T-helper 2 cell treated with Interferon-gamma antibody and Interleukin-4, amounts not matched to agents 5 μg/mL and 100 μg/mL, for 36 hours (primary cell): ENCODE data around the gene SLC1A1.
A peak's percentile ranks its signal among the peaks of the same experiment; 100 is the strongest.
"Not testable (repeated sequence)": the region's sequence is repeated elsewhere in the genome, so short reads cannot be mapped to it uniquely, and the experiment has no call there.

Source experiments
- DNase-seq: peaks from one replicate; pipeline ENCODE4 v3.0.0; 2021; ENCODE audit warnings: low spot score
- H3K27ac Mint-ChIP-seq: one replicate; pipeline ENCODE4 v1.8.0; 2021; ENCODE audit warnings: mild to moderate bottlenecking, mixed read lengths
- H3K27me3 Mint-ChIP-seq: one replicate; pipeline ENCODE4 v1.8.0; 2021; ENCODE audit warnings: low read depth, mixed read lengths
- H3K36me3 Mint-ChIP-seq: one replicate; pipeline ENCODE4 v1.8.0; 2021; ENCODE audit warnings: low read depth, mixed read lengths
- H3K4me1 Mint-ChIP-seq: one replicate; pipeline ENCODE4 v1.8.0; 2021; ENCODE audit warnings: low read depth, mixed read lengths
- H3K4me3 Mint-ChIP-seq: one replicate; pipeline ENCODE4 v1.8.0; 2022; ENCODE audit warnings: mild to moderate bottlenecking, moderate library complexity, mixed read lengths
- H3K9me3 Mint-ChIP-seq: one replicate; pipeline ENCODE4 v1.8.0; 2021; ENCODE audit warnings: mixed read lengths

SLC1A1 gene

DNA sequence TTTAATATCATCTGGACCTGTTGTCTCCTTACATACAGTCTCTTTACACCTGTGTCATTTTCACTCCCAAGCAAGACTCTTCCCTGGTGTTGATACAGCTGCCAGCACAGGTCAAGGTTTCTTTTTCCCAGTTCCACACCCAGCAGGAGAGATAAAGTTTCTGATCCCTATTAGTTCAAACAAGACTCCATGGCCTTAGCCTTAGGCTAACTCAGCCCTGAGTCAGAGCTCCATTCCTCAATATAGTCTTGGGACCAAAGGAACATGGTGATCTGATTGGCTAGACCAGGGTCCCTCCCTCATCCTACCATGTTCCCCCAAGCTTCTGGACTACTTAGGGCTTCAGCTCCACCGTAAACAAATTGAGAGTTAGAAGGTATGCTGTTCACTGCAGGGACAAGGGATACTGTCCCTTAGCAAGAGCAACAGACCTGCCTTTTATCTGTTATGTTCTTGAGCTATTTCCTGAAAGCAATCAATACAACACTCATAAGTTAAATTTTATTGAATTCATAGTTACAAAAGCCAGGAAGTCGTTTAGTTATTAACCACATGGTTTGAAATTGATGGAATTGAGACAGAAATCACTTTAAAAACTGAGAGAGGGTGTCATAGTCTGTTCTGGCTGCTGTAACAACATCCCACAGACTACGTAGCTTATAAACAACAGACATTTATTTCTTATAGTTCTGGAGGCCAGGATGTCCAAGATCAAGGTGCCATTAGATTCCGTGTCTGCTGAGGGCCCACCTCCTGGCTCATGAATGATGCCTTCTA, 20.5 kb downstream of the SLC1A1 start:
- H3K27ac Mint-ChIP-seq = no peak overlapping the region
- no peak overlapping the region for H3K4me3 Mint-ChIP-seq
- no peak for DNase-seq
- no peaks in the 10 kb centered on the region for H3K9me3 Mint-ChIP-seq
- no peaks in the 10 kb centered on the region for H3K36me3 Mint-ChIP-seq
- no peaks in the 10 kb centered on the region for H3K4me1 Mint-ChIP-seq
- peaks cover 2% of the 10 kb centered on the region for H3K27me3 Mint-ChIP-seq

DNA sequence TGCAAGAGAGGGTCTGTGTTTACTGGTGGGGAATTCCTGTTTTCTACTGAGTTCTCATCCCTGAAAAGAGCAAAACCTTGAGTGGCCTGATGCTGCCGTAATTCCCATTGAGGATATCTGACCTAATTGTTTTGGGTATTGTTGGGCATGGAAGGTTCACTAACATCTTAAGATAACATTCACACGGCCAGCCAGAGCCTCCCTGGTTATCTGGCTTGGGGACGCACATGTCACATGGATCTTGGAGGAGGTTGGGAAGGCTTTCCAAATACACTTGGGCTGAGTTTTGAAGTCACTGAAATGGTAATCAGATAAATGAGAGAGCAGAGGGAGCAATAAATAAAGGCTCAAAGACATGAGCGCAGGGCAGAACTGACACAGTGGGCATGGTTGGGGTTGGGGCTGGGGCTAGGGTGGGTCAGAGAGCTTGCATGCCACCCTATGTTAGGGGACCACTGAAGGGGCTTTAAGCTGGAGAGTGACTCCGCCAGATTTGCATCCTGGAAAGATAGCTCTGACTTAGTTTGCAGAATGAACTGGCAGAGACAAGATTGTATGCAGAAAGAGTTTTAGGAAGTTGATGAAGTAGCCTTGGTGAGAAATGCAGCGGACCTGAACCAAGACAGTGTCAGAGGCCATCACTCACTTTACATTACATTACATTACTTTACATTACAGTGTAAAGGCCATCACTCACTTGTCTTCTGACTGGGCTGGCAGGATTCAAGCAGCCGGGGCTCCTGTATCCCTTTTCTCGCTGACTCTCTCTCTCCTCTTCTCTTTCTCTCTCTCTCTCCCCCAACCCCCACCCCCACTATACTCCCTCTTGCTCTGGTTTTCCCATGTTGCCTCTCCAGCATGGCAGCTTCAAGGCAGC, 24.2 kb downstream of the SLC1A1 start:
- peaks cover 7% of the 10 kb centered on the region for H3K4me1 Mint-ChIP-seq
- no peak for DNase-seq
- no peak overlapping the region for H3K27ac Mint-ChIP-seq
- H3K27me3 Mint-ChIP-seq = no peaks in the 10 kb centered on the region
- no peaks in the 10 kb centered on the region for H3K9me3 Mint-ChIP-seq
- H3K36me3 Mint-ChIP-seq = no peaks in the 10 kb centered on the region
- H3K4me3 Mint-ChIP-seq = no peak overlapping the region

DNA sequence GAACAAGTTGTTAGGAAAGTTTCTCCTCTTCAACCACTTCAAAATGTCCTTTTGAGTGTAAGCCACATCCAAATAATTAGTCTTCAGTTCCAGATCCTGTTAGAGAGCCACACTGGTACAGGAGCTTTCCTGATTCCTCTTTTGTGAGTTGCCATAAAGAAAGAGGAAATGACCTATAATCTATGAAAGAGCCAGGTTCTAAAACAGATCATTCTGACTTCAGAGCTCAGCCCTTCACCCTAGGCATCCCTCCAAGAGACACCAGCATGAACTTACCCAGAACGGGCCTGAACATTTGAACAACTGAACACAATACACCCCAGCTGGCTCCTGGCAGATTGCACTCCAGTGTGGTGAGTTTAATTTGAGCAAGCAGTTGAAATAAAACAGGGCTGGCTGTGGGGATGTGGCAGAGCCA, 25.7 kb downstream of the SLC1A1 start:
- Mint-ChIP-seq H3K27ac (no peak overlapping the region), H3K4me3 (no peak overlapping the region), H3K9me3 (no peaks in the 10 kb centered on the region), H3K4me1 (peaks cover 7% of the 10 kb centered on the region), H3K27me3 (no peaks in the 10 kb centered on the region), H3K36me3 (no peaks in the 10 kb centered on the region)
- no peak for DNase-seq

DNA sequence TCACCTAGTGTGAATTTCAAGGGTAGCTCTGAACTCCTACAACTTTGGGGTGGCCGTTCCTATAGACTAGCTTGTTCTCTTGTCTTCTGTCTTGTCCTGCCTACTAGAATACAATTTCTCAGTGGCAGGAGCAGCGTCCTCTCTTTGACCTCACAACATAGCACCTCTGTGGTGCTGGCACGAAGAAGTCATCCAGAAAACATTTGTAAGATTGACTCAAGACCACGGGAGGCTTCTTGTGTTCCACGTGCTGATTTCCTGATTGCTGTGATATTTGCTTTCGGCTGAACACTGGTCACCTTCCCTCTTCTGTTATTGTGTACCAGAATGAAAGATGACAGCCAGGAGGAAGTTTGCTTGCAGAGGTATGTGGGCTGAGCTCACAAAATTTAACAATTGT, 27.0 kb downstream of the SLC1A1 start:
- Mint-ChIP-seq H3K9me3 (no peaks in the 10 kb centered on the region), H3K4me3 (no peak overlapping the region), H3K27ac (no peak overlapping the region), H3K4me1 (peaks cover 7% of the 10 kb centered on the region), H3K36me3 (no peaks in the 10 kb centered on the region), H3K27me3 (no peaks in the 10 kb centered on the region)
- DNase-seq = no peak

DNA sequence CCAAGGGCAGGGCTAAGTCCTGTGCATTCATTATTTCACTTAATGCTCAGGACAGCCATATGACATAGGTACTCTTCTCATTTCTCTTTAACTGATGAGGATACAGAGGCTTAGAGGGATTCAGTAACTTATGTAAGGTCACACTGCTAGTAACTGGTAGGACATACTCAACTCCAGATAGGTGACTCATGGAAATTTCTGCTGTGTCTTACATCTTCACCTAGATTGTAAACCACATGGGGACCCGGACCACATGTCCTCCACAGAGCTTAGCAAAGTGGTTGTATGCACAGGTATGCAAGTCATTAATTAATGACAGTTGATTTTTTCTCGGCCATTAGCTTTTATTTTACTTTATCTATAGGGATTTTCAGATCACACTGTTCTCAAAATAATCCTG, 29.3 kb downstream of the SLC1A1 start:
- Mint-ChIP-seq H3K27ac (no peak overlapping the region), H3K9me3 (peaks cover 4% of the 10 kb centered on the region), H3K27me3 (no peaks in the 10 kb centered on the region), H3K4me1 (peaks cover 7% of the 10 kb centered on the region), H3K36me3 (no peaks in the 10 kb centered on the region), H3K4me3 (no peak overlapping the region)
- peak; percentile 36 for DNase-seq

DNA sequence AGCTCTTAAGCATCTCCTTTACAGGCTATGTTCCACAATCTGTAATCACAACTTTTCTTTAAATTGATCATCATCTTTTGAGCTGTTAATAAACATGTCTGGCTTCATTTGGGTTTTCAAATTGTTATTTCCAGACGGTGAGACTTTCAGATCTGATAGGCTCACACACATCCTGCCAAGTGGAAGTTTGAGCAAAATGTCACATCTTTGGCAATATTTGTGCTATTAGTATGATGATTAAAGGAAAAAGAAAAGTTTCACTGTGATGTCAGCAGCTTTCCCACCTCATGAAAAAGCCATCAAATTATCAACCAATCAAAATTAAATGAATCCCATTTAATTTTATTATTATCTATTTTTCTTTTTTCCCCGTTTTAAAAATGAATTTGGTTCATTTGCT, 29.8 kb downstream of the SLC1A1 start:
- Mint-ChIP-seq H3K27ac (no peak overlapping the region), H3K36me3 (no peaks in the 10 kb centered on the region), H3K27me3 (no peaks in the 10 kb centered on the region), H3K4me3 (no peak overlapping the region), H3K4me1 (peaks cover 7% of the 10 kb centered on the region), H3K9me3 (peaks cover 4% of the 10 kb centered on the region)
- DNase-seq = no peak

DNA sequence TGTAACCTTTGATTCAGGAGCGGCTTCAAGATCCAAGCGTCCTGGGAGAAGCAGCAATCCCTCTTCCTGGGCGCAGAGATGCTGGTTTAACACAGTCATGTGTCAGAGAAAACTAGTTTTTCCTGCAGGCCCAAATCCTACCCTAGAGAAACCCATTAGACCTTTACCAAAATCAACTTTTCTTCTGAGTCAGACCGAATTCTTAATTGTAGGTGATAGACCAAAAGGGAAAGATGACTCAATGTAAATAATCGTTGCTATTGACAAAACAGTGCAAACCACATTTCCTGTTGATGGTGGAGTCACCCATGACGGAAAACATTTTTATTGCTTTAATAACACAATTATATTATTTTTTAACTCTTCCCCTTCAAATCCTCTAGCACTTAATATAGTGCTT, 40.1 kb downstream of the SLC1A1 start:
- peaks cover 2% of the 10 kb centered on the region for H3K27me3 Mint-ChIP-seq
- no peaks in the 10 kb centered on the region for H3K9me3 Mint-ChIP-seq
- H3K27ac Mint-ChIP-seq = no peak overlapping the region
- H3K4me3 Mint-ChIP-seq = no peak overlapping the region
- no peaks in the 10 kb centered on the region for H3K36me3 Mint-ChIP-seq
- no peak for DNase-seq
- peaks cover 5% of the 10 kb centered on the region for H3K4me1 Mint-ChIP-seq

DNA sequence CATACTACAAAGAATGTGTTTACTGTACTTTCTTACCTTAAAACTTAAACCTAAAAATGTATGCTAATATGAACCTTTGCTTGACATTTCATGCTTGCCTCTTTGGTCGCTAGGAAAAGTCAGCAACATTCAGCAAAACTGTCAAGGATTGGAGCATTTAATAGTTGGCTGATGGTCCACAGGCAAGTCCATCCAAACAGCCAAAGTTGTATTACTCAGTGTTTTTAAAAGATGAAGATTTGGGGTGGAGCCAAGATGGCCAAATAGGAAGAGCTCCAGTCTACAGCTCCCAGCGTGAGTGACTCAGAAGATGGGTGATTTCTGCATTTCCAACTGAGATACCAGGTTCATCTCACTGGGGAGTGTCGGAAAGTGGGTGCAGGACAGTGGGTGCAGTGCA, 40.6 kb downstream of the SLC1A1 start:
- not testable (repeated sequence) for H3K9me3 Mint-ChIP-seq, DNase-seq, H3K36me3 Mint-ChIP-seq, H3K4me3 Mint-ChIP-seq, H3K27me3 Mint-ChIP-seq, H3K4me1 Mint-ChIP-seq
- H3K27ac Mint-ChIP-seq = peak overlapping the region; percentile 34

DNA sequence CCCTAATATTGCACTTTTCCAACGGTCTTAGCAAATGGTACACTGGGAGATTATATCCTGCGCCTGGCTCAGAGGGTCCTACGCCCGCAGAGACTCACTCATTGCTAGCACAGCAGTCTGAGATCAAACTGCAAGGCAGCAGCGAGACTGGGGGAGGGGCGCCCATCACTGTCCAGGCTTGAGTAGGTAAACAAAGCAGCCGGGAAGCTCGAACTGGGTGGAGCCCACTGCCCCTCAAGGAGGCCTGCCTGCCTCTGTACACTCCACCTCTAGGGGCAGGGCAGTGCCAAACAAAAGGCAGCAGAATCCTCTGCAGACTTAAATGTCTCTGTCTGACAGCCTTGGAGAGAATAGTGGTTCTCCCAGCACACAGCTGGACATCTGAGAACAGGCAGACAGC, 41.1 kb downstream of the SLC1A1 start:
- not testable (repeated sequence) for H3K4me3 Mint-ChIP-seq, DNase-seq, H3K36me3 Mint-ChIP-seq, H3K4me1 Mint-ChIP-seq, H3K27me3 Mint-ChIP-seq, H3K9me3 Mint-ChIP-seq, H3K27ac Mint-ChIP-seq

DNA sequence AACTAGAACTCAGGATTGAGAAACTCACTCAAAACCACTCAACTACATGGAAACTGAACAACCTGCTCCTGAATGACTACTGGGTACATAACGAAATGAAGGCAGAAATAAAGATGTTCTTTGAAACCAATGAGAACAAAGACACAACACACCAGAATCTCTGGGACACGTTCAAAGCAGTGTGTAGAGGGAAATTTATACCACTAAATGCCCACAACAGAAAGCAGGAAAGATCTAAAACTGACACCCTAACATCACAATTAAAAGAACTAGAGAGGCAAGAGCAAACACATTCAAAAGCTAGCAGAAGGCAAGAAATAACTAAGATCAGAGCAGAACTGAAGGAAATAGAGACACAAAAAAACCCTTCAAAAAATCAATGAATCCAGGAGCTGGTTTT, 43.6 kb downstream of the SLC1A1 start:
- not testable (repeated sequence) for H3K27me3 Mint-ChIP-seq, DNase-seq, H3K9me3 Mint-ChIP-seq, H3K4me3 Mint-ChIP-seq, H3K36me3 Mint-ChIP-seq, H3K4me1 Mint-ChIP-seq, H3K27ac Mint-ChIP-seq

DNA sequence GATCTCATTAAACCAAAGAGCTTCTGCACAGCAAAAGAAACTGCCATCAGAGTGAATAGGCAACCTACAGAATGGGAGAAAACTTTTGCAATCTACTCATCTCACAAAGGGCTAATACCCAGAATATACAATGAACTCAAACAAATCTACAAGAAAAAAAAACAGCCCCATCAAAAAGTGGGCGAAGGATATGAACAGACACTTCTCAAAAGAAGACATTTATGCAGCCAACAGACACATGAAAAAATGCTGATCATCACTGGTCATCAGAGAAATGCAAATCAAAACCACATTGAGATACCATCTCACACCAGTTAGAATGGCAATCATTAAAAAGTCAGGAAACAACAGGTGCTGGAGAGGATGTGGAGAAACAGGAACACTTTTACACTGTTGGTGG, 45.9 kb downstream of the SLC1A1 start:
- not testable (repeated sequence) for H3K27ac Mint-ChIP-seq, H3K9me3 Mint-ChIP-seq, DNase-seq, H3K4me3 Mint-ChIP-seq, H3K4me1 Mint-ChIP-seq, H3K36me3 Mint-ChIP-seq, H3K27me3 Mint-ChIP-seq

DNA sequence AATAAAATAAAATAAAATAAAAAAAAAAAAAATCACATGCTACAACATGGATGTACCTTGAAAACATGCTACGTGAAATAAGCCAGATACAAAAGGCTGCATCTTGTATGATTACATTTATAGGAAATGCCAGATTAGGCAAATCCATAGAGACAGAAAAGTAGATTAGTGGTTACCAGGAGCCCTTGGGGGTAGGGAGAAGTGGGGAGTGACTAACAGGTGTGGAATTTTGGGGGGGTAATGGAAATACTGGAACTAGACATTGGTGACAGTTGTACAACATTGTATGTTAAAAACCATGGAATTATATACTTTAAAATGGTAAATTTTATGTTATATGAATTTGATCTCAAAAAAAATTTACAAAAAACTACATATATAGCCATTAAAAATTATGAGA, 47.3 kb downstream of the SLC1A1 start:
- no peak overlapping the region for H3K4me3 Mint-ChIP-seq
- no peaks in the 10 kb centered on the region for H3K4me1 Mint-ChIP-seq
- H3K27me3 Mint-ChIP-seq = peaks cover 2% of the 10 kb centered on the region
- H3K36me3 Mint-ChIP-seq = no peaks in the 10 kb centered on the region
- DNase-seq = no peak
- no peak overlapping the region for H3K27ac Mint-ChIP-seq
- no peaks in the 10 kb centered on the region for H3K9me3 Mint-ChIP-seq

DNA sequence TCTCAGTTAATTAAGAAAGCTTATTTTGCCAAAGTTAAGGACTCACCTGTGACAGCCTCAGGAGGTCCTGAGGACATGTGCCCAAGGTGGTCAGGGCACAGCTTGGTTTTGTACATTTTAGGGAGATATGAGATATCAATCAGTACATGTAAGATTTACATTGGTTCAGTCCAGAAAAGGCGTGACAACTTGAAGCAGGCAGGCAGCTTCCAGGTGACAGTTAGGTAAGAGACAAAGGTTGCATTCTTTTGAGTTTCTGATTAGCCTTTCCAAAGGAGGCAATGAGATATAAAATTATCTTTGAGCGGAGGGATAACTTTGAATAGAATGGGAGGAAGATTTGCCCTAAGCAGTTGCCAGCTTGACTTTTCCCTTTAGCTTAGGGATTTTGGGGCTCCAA, 47.8 kb downstream of the SLC1A1 start:
- Mint-ChIP-seq H3K9me3 (no peaks in the 10 kb centered on the region), H3K4me3 (no peak overlapping the region), H3K27me3 (peaks cover 2% of the 10 kb centered on the region), H3K27ac (no peak overlapping the region), H3K36me3 (no peaks in the 10 kb centered on the region), H3K4me1 (no peaks in the 10 kb centered on the region)
- no peak for DNase-seq

DNA sequence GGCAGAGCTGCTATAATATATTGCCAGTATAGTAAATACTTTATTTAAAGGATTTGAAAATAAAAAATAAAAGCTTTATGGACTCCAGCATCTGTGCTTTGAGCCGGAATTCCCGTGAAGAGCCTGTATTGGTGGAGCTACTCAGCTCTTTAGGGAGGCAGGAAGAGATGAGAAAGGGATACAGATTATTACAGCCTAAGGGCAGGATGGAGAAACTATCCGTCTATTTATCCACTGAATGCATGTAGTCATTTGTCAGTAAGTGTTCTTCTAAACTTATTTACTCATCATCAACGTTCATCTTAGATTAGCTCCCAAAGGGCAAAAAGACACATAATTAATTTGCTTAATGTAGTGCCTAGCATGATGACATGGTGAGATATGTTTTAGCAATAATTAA, 48.4 kb downstream of the SLC1A1 start:
- DNase-seq = no peak
- Mint-ChIP-seq H3K4me1 (no peaks in the 10 kb centered on the region), H3K27me3 (peaks cover 2% of the 10 kb centered on the region), H3K4me3 (no peak overlapping the region), H3K36me3 (no peaks in the 10 kb centered on the region), H3K9me3 (no peaks in the 10 kb centered on the region), H3K27ac (no peak overlapping the region)
